Stimulated activated CD8-positive, alpha-beta memory T cell treated with anti-CD3 and anti-CD28 coated beads, Interleukin-4, amount 100 ng/mL, for 48 hours (primary cell): ENCODE results near the gene ZBTB4.

ENCODE experiments used
- DNase-seq: peaks from one replicate; pipeline ENCODE4 v3.0.0-alpha.2; 2020

ZBTB4 gene

GRCh38 chr17:7416323-7416722, 63.1 kb downstream of the ZBTB4 start:
- no peak for DNase-seq

GRCh38 chr17:7415784-7416183, 63.6 kb downstream of the ZBTB4 start:
- no peak for DNase-seq

GRCh38 chr17:7414837-7415236, 64.6 kb downstream of the ZBTB4 start:
- DNase-seq: no peak

- DNase-seq: no peak
Measured at GRCh38 chr17:7413346-7413985, 66.0 kb downstream of the ZBTB4 start.

GRCh38 chr17:7411427-7411750, 68.0 kb downstream of the ZBTB4 start:
- no peak for DNase-seq

- DNase-seq: no peak
Measured at GRCh38 chr17:7410634-7411426, 68.6 kb downstream of the ZBTB4 start.

- no peak for DNase-seq
Measured at GRCh38 chr17:7409716-7410115, 69.7 kb downstream of the ZBTB4 start.
